Measurements from ENCODE around the gene ITGB1BP2.
"Not testable (repeated sequence)": the region's sequence is repeated elsewhere in the genome, so short reads cannot be mapped to it uniquely, and the experiment has no call there.

Gene ITGB1BP2

DNA sequence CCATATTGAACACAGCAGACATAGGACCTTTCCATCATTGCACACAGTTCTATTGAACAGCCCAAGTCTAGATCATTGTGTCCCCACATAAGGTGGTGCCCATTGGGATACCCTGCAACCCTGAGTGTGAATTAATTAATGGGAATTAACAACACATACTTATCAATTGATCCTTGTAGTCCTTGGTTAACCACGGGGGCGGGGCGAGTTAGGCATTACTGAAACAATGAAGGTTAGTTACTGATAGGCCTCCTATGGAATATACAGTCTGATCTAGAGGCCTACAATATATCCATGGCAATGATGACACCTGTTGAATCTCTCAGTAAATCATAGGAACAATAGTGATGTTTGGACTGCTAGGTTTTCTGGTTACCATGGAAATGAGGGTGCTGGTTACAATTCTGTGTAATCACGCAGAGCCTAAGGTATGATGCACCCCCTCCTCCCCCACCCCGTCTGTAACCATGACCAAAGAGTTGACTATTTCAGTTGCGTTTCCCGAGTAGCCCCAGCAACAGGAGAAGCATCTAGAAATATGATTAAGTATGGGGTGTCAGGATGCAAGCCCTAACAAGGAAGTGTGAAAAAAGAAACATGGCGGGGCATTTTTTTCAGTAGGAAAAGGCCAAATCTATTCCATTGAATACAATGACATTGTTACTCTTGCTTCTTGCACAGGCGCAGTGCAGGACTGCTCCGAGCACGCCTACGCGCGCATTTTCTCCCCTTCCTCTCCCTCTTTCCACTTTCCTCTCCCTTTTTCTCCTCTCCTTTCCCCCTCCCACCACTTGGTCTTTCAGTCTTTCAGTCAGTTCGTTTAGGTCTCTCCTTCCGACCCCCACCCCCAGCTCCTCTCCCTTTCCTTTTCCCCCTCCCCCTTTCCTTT, 18.8 kb upstream of the ITGB1BP2 start:
- peaks cover 34% of the 10 kb centered on the region; the same call in 1 of the 2 replicates for H3K36me3 ChIP-seq (ENCODE audit: insufficient read depth, low read depth, low read length)
- H3K27me3 ChIP-seq (ENCODE audit: insufficient read depth, low read length) = no peaks in the 10 kb centered on the region
- H3K27ac ChIP-seq (ENCODE audit: low read length) = peak overlapping the region; percentile 80
- H3K4me1 ChIP-seq (ENCODE audit: insufficient read depth, low read length) = peaks cover 6% of the 10 kb centered on the region
- no peaks in the 10 kb centered on the region for H3K9me3 ChIP-seq (ENCODE audit: insufficient read depth, low read depth, low read length)
- peak overlapping the region; percentile 80; the same call in 1 of the 2 replicates for H3K9ac ChIP-seq (ENCODE audit: low read depth, low read length)
- peak overlapping the region; percentile 72 for H3K4me3 ChIP-seq (ENCODE audit: low read length)

DNA sequence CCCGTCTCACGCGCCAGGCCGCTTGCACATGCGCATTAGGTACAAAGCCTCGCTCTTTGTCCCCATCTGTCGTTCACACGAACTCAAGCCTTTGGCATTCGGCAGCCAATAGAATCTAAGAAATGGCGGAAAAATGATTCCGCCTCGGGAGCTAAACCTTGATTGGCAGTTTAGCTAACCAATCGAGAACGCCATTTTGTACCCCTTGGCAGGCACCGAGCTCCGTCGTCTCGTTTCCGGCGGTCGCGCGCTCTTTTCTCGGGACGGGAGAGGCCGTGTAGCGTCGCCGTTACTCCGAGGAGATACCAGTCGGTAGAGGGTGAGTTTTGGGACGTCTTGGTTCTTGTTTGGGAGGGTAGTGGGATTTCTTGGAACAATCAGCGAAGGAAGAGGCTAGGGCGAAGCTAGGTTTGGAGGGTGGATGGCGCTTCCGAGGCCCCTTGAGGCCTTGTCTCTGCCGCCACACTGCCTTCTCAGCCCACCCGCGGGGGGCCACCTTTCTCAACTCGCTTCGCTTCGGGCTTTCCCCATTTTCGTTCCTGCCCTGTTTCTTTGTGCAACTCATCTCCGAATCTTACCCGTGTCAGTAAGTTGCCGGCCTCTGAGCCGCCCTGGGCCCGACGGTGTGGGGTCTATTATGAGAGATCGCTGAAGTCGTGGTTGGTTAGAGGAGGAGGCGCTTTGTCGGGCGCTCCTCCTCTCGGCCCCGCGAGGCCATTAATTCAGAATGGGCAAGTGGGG, 18.0 kb upstream of the ITGB1BP2 start, which contains the start of gene NONO:
TSS of gene NONO (plus strand) at position 233 of the 741 bp plus-strand sequence. CDS start 7,003 bp downstream, outside the sequence.
- peaks cover 39% of the 10 kb centered on the region; the same call in 1 of the 2 replicates for H3K36me3 ChIP-seq (ENCODE audit: insufficient read depth, low read depth, low read length)
- peak within 1 kb of the TSS; percentile 80 for H3K27ac ChIP-seq (ENCODE audit: low read length)
- H3K9ac ChIP-seq (ENCODE audit: low read depth, low read length) = peak within 1 kb of the TSS; percentile 100
- H3K9me3 ChIP-seq (ENCODE audit: insufficient read depth, low read depth, low read length) = no peaks in the 10 kb centered on the region
- no peaks in the 10 kb centered on the region for H3K27me3 ChIP-seq (ENCODE audit: insufficient read depth, low read length)
- peaks cover 6% of the 10 kb centered on the region for H3K4me1 ChIP-seq (ENCODE audit: insufficient read depth, low read length)
- H3K4me3 ChIP-seq (ENCODE audit: low read length) = peak within 1 kb of the TSS; percentile 97

DNA sequence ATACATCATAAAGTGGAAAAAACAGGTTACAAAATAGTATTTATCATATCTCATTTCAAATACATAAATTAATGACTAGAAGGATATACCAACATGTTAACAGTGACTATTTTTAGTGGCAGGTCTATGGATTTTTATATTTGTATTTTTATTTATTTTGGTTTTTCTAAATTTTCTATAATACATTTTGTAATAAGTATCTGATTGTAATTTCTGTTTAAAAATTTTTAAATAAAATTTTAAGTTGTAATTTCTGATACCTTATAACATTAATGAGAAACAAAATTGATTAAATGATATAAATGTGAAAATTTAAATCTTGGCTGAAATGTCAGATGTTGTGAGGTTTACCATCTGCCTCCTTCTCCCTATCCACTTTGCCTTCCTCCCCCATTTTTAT, 15.6 kb upstream of the ITGB1BP2 start:
- Histone ChIP-seq H3K9me3 (ENCODE audit: insufficient read depth, low read depth, low read length) (no peaks in the 10 kb centered on the region), H3K36me3 (ENCODE audit: insufficient read depth, low read depth, low read length) (peaks cover 57% of the 10 kb centered on the region)

DNA sequence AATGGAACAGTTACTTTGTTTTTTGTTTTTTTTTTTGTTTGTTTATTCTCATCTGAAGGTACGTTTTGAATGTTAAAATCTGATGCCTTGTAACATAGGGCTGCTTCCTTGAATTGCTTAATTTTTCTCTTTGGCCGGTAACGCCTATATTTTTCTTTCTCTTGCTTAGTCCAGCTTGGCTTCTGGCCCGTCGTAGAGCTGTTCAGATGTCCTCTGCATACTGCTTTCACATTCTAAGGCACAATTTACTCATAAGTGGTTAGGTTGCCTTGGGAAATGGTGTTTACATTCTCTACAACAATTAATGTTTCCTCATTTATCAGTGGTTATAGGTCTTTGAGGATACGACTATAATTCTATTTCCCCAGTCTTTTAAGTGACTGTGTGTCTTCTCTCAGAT, 10.2 kb upstream of the ITGB1BP2 start:
- no peaks in the 10 kb centered on the region for H3K27me3 ChIP-seq (ENCODE audit: insufficient read depth, low read length)
- H3K27ac ChIP-seq (ENCODE audit: low read length) = no peak overlapping the region
- peaks cover 88% of the 10 kb centered on the region for H3K36me3 ChIP-seq (ENCODE audit: insufficient read depth, low read depth, low read length)
- H3K4me1 ChIP-seq (ENCODE audit: insufficient read depth, low read length) = no peaks in the 10 kb centered on the region; the same call in 1 of the 2 replicates
- H3K9me3 ChIP-seq (ENCODE audit: insufficient read depth, low read depth, low read length) = no peaks in the 10 kb centered on the region
- H3K4me3 ChIP-seq (ENCODE audit: low read length) = no peak overlapping the region
- no peak overlapping the region for H3K9ac ChIP-seq (ENCODE audit: low read depth, low read length)

More for the DNA sequence above, 15.6 kb upstream of the ITGB1BP2 start:
- Histone ChIP-seq H3K27me3 (ENCODE audit: insufficient read depth, low read length) (no peaks in the 10 kb centered on the region), H3K4me3 (ENCODE audit: low read length) (peak overlapping the region; percentile 97), H3K9ac (ENCODE audit: low read depth, low read length) (peak overlapping the region; percentile 100; the same call in 1 of the 2 replicates), H3K27ac (ENCODE audit: low read length) (no peak overlapping the region), H3K4me1 (ENCODE audit: insufficient read depth, low read length) (peaks cover 6% of the 10 kb centered on the region)

DNA sequence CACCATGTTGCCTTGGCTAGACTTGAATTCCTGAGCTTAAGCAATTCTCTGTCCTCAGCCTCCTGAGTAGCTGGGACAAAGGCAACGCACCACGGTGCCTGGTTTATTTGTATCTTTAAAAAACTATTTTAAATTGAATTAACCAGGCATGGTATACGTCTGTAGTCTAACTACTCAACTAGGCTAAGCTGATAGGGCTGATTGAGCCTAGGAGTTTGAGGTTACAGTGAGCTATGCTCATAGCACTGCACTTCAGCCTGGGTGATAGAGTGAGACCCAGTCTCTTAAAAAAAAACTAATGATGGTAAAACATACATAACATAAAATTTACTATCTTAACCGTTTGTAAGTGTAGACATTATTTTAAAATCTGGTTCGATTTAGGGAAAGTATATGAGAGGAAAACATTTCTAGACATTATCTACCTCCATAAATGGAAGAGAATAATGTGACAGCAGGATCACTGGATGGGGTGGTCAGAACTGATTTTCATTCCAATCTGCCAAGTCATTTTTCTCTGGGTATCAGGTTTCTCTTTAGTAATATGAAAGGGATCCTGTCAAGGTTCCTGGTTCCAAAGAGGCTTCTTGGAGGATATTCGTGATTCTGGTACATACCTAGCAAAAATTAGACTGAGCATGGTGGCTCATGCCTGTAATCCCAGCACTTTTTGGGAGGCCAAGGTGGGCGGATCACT, 8.7 kb upstream of the ITGB1BP2 start:
- no peak overlapping the region for H3K9ac ChIP-seq (ENCODE audit: low read depth, low read length)
- H3K36me3 ChIP-seq (ENCODE audit: insufficient read depth, low read depth, low read length) = peaks cover 91% of the 10 kb centered on the region
- no peak overlapping the region for H3K4me3 ChIP-seq (ENCODE audit: low read length)
- H3K27me3 ChIP-seq (ENCODE audit: insufficient read depth, low read length) = no peaks in the 10 kb centered on the region
- H3K27ac ChIP-seq (ENCODE audit: low read length) = no peak overlapping the region
- H3K9me3 ChIP-seq (ENCODE audit: insufficient read depth, low read depth, low read length) = no peaks in the 10 kb centered on the region
- no peaks in the 10 kb centered on the region for H3K4me1 ChIP-seq (ENCODE audit: insufficient read depth, low read length)

DNA sequence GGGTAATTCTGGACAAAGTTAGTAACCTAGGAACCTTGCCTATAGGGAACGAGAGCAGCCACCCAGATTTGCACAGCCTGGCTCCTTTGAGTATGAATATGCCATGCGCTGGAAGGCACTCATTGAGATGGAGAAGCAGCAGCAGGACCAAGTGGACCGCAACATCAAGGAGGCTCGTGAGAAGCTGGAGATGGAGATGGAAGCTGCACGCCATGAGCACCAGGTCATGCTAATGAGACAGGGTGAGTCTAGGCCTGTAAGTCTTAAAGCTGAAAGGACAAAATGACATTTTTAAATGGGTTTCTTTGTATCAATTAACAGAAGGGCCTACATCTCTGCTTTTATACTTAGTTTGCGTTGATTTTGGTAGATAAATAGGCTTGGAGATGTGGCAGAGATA, 4.7 kb upstream of the ITGB1BP2 start:
- Histone ChIP-seq H3K9me3 (ENCODE audit: insufficient read depth, low read depth, low read length) (no peaks in the 10 kb centered on the region), H3K27ac (ENCODE audit: low read length) (no peak overlapping the region), H3K36me3 (ENCODE audit: insufficient read depth, low read depth, low read length) (peaks cover 95% of the 10 kb centered on the region), H3K4me1 (ENCODE audit: insufficient read depth, low read length) (no peaks in the 10 kb centered on the region), H3K4me3 (ENCODE audit: low read length) (no peak overlapping the region), H3K27me3 (ENCODE audit: insufficient read depth, low read length) (no peaks in the 10 kb centered on the region), H3K9ac (ENCODE audit: low read depth, low read length) (no peak overlapping the region)

DNA sequence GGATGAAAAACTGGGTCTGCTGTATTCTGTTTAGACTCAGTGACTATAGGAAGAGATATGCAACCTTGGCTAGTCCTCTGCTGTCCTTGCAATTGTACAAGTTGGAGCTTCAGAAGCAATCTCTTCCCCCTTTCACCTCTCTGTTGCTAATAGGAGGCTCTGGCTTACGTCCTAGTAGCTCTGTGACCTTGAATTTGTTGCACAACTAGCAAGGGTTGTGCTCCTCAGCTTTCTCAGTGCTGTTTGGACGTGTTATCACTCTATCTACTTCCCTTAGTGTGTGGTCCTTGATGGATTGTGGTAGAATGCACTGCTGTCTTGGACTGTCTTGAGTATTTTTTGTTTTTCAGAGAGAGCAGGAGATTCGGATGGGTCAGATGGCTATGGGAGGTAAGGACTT, 3.4 kb upstream of the ITGB1BP2 start:
- H3K4me3 ChIP-seq (ENCODE audit: low read length) = no peak overlapping the region
- H3K27me3 ChIP-seq (ENCODE audit: insufficient read depth, low read length) = no peaks in the 10 kb centered on the region
- no peak overlapping the region for H3K27ac ChIP-seq (ENCODE audit: low read length)
- peaks cover 89% of the 10 kb centered on the region for H3K36me3 ChIP-seq (ENCODE audit: insufficient read depth, low read depth, low read length)
- no peaks in the 10 kb centered on the region for H3K9me3 ChIP-seq (ENCODE audit: insufficient read depth, low read depth, low read length)
- no peaks in the 10 kb centered on the region for H3K4me1 ChIP-seq (ENCODE audit: insufficient read depth, low read length)
- no peak overlapping the region for H3K9ac ChIP-seq (ENCODE audit: low read depth, low read length)

DNA sequence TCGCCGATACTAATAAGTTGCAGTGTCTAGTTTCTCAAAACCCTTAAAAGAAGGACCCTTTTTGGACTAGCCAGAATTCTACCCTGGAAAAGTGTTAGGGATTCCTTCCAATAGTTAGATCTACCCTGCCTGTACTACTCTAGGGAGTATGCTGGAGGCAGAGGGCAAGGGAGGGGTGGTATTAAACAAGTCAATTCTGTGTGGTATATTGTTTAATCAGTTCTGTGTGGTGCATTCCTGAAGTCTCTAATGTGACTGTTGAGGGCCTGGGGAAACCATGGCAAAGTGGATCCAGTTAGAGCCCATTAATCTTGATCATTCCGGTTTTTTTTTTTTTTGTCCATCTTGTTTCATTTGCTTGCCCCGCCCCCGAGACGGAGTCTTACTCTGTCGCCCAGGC, 1.5 kb upstream of the ITGB1BP2 start:
- H3K36me3 ChIP-seq (ENCODE audit: insufficient read depth, low read depth, low read length) = peaks cover 88% of the 10 kb centered on the region
- not testable (repeated sequence) for H3K4me1 ChIP-seq (ENCODE audit: insufficient read depth, low read length)

DNA sequence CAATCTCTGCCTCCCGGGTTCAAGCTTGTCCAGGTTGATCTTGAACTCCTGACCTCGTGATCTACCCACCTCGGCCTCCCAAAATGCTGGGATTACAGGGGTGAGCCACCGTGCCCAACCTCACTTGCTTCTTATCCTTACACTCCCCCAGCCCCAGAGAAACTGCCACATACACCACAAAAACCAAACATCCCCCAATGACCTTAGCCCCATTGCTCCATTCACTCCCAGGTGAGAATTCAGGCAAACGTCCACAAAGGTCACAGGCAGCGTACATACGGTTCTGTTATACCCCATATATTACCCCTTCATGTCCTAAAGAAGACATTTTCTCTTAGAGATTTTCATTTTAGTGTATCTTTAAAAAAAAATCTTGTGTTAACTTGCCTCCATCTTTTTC, 1.1 kb upstream of the ITGB1BP2 start:
- not testable (repeated sequence) for H3K9me3 ChIP-seq (ENCODE audit: insufficient read depth, low read depth, low read length); H3K27ac ChIP-seq (ENCODE audit: low read length); H3K9ac ChIP-seq (ENCODE audit: low read depth, low read length); H3K27me3 ChIP-seq (ENCODE audit: insufficient read depth, low read length); H3K4me3 ChIP-seq (ENCODE audit: low read length); H3K4me1 ChIP-seq (ENCODE audit: insufficient read depth, low read length)
- H3K36me3 ChIP-seq (ENCODE audit: insufficient read depth, low read depth, low read length) = peaks cover 88% of the 10 kb centered on the region

More for the DNA sequence above, 1.5 kb upstream of the ITGB1BP2 start:
- not testable (repeated sequence) for H3K9ac ChIP-seq (ENCODE audit: low read depth, low read length); H3K27me3 ChIP-seq (ENCODE audit: insufficient read depth, low read length); H3K27ac ChIP-seq (ENCODE audit: low read length); H3K4me3 ChIP-seq (ENCODE audit: low read length); H3K9me3 ChIP-seq (ENCODE audit: insufficient read depth, low read depth, low read length)

DNA sequence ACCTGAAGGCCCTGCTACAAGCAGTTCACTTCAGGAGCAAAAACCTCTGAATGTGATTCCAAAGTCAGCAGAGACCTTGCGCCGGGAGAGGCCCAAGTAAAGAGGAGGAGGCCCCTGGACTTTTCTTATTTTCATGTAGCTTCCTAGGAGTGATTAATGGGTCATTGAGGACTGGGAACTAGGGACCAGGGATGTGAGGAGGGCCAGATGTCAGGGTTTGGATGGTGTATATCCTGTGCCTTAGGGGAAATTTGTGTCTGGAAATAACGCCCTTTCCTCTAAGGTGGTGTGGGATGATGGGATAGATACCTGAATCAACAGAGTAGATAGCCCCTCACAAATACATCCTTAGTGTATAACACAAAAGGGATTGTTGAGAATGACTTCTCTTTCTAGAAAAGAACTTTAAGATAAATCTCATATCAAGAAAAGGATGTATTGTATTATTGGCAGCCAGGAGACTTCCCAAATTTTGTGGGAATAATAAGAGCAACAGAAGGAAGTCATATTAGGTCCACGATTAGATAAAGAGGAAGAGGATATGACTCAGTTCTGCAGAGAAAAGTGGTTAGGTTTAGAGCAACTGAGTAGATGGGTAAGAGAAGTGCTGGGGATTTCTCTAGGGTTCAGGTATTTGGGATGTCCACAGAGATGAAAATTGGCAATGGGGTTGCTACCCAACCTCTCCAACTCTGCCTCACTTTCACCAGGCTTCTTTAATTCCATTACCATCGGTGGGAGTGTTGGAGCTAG, 1.1 kb downstream of the ITGB1BP2 start:
- Histone ChIP-seq H3K27me3 (ENCODE audit: insufficient read depth, low read length) (no peaks in the 10 kb centered on the region), H3K4me1 (ENCODE audit: insufficient read depth, low read length) (no peaks in the 10 kb centered on the region), H3K4me3 (ENCODE audit: low read length) (no peak overlapping the region), H3K27ac (ENCODE audit: low read length) (no peak overlapping the region), H3K36me3 (ENCODE audit: insufficient read depth, low read depth, low read length) (peaks cover 67% of the 10 kb centered on the region), H3K9me3 (ENCODE audit: insufficient read depth, low read depth, low read length) (no peaks in the 10 kb centered on the region), H3K9ac (ENCODE audit: low read depth, low read length) (no peak overlapping the region)

DNA sequence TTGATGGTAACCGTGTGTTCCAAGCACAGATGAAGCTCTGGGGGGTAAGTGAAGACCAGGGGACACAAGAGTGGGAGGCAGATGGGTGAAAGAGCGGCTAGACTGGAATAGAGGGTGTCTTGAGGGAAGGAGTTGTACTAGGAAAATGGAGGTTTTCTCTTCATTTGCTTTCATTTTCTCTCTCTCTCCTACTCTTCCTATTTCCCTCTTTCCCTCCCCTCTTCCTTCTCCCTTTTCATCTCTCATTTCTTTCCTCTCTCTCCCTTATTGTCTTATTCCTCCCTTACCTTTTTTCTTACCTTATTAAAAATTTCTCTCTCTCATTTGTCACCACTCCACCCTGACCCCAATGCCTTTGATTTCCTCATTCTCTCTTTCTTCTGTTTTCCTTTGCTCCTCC, 3.0 kb downstream of the ITGB1BP2 start:
- H3K36me3 ChIP-seq (ENCODE audit: insufficient read depth, low read depth, low read length) = peaks cover 52% of the 10 kb centered on the region
- no peak overlapping the region for H3K9ac ChIP-seq (ENCODE audit: low read depth, low read length)
- H3K27me3 ChIP-seq (ENCODE audit: insufficient read depth, low read length) = no peaks in the 10 kb centered on the region

More for the DNA sequence above, 3.0 kb downstream of the ITGB1BP2 start:
- Histone ChIP-seq H3K27ac (ENCODE audit: low read length) (no peak overlapping the region), H3K4me1 (ENCODE audit: insufficient read depth, low read length) (no peaks in the 10 kb centered on the region), H3K4me3 (ENCODE audit: low read length) (no peak overlapping the region), H3K9me3 (ENCODE audit: insufficient read depth, low read depth, low read length) (no peaks in the 10 kb centered on the region)

Data from iPS-20b (cell line).